ENCODE results near the gene ARMCX4.
"Not testable (repeated sequence)": the region's sequence is repeated elsewhere in the genome, so short reads cannot be mapped to it uniquely, and the experiment has no call there.

ARMCX4 gene

DNA sequence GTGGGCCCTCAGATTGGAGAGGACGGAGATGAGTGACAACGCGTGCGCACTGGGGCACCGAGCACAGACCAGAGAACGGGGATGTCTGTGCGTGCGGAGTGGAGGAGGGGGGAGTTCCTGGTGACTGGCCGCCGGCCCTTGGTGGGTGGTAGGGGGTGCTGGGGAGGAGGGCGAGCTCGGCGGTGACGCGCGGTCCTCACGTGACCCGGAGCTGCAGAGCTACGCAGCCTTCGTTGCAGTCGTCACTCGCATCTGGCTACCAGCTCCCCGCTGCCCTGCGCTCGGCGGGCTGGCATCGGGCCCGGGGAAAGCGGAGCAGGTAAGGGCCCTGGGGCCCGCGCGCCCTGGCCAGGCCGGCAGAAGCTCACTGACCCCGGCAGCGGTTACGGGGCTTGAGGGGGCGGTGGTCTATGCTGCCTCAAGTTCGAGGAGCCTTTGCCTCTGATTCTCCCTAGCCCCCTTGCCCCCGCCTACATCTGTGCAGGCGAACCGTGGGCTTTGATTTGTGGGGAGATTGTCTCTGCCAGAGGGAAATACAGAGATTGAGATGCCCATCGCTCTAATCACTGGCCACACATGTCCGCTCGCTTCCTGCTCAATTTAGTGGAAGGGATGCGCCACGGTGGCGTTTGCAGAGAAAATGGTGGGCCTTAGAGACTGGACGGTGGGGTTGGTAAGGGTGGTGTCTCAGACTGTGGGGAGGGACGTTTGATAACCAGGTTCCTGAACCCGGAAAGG lies at the start of gene ARMCX4:
Gene ARMCX4 (plus strand): TSS at position 245 of the 738 bp plus-strand sequence. CDS start 3,134 bp downstream, outside the sequence.
- peak in 1 of 2 experiments; percentile 5 for DNase-seq

DNA sequence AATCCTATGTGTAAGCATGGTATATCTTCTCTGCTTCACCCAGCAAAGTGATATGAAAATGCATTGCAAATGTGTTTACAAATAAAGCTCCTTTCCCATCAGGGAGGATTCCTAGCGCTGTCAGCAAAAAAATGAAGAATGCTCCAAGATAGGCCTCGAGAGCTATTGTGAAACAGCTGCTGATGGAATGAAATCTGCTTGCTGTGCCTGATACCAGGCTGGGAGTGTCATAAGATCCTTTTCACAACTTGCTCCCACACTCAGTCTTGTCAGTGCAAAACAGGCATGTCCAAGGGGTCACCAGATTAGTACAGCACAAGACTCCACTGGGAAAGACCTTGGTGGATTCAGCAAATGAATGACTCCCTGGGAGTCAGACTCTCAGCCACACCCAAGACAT lies 43.2 kb upstream of the ARMCX4 start:
- no peak for DNase-seq

DNA sequence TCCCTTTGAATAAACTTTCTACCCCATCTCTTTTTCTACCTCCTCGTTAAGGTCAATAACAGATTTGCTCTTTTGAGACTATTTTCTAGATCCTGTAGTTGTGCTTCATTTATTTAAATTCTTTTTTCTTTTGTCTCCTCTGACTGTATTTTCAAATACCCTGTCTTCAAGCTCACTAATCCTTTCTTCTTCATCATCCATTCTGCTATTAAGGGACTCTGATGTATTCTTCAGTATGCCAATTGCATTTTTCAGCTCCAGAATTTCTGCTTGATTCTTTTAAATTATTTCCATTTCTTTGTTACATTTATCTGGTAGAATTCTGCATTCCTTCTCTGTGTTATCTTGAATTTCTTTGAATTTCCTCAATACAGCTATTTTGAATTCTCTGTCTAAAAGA lies 36.0 kb upstream of the ARMCX4 start:
- DNase-seq, result no peak

DNA sequence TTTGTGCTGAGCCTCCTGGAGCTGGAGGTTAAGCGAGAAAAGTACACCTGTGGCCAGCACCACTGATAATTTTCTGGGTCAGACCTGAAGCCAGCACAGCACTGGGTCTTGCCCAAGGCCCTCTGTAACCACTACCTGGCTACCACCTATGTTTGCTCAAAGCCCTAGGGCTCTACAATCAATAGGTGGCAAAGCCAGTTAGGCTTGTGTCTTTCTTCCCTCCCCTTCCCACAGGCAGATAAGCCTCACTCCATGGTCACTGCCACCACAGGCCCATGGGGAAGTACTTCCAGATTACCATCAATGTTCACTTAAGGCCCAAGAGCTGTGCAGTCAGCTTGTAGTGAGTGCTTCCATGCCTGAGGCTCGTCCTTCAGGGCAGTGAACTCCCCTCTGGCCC lies 35.2 kb upstream of the ARMCX4 start:
- DNase-seq, result no peak

GRCh38 chrX:101450961-101451360 lies 34.3 kb upstream of the ARMCX4 start:
- no peak for DNase-seq

GRCh38 chrX:101452056-101452455 lies 33.2 kb upstream of the ARMCX4 start:
- no peak for DNase-seq

DNA sequence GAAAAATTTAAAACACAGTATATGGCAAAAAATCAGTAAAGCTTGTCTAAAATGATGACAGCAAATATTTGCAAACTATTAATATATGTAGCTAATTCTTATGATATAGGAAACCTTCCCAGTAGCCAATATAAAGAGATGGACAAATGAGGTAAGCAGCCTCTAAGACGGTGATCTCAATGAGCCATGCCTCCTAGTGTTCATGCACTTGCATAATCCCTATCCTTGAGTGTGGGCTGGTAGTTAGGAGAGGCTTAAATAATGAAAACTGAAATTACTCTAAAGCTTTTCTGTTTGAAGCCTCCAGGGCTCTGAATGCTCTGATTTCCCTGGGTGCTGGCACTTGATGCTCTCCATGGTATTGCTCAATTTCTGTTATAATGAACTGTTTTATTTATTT lies 24.6 kb upstream of the ARMCX4 start:
- DNase-seq, result no peak

DNA sequence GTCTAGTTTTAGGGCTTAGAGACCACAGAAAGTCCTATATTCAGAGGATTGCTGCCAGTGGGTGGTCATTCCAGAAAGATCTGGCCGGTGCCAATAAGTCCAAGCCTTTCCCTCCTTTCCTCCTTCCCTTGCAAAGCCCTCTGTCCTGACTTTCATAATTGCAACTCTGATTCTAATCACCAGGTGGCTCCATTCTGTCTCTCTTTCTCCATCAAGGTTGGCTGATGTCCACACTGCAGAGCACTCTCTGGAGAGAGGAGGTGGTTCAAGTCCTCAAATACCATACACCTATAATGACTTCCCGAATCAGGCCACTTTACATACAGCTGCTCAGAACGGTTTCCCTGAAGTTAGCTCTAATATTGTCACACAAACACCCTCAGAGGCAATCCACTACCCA lies 22.4 kb upstream of the ARMCX4 start:
- DNase-seq, result peak in 1 of 2 experiments; percentile 1

DNA sequence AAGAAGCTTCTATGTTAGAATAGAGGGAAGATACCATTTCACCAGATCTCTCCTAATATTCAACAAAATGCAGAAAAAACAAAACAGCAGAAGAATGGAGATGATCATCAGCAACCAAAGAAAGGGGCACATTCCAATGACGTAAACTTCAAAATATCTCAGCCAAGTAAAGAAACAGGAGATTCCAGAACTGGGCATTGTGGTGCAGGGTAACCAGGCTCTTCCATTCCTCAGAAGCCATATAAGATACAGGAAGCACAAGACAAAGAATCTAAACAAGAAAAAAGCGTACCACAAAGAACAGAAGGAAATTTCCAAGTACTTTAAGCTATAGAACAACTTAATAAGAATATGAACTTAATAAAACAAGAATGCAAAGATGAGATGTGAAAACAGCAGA lies 6.9 kb upstream of the ARMCX4 start:
- no peak for DNase-seq

DNA sequence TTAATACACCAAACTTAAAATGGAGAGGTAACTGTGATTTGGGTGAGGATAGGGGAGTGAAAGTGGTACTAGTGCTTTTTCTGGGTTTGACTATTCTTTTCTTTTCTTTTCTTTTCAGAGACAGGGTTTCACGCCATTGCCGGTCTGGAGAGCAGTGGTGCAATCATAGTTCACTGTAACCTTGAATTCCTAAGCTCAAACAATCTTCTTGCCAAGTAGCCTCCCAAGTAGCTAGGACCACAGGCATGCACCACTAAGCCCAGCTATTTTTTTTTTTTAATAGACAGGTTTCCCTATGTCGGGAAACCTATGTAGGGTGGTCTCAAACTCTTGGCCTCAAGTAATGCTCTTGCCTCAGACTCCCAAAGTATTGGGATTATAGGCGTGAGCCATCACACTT lies 3.0 kb upstream of the ARMCX4 start:
- DNase-seq, result no peak

- no peak for DNase-seq
These were observed 1.6 kb upstream of the ARMCX4 start for GRCh38 chrX:101483705-101484104.

DNA sequence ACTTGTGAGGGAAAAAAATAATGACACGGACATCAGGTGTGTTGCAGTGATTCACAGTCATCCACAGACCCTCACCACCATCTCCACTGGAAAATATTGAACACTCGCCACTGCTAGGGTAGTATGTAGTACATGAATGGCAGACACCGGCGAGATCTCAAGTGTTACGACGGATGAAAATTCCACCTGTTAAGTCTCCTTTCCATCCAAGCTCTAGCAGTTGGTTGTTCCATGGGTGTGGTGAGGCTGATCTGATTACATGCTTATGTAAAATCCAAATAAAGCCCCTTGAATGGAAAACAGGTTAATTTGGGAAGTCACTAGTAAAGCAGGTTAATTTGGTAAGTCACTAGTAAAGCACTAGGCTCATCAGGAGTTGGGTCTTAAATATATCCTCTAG lies 1.1 kb upstream of the ARMCX4 start:
- no peak for DNase-seq

DNA sequence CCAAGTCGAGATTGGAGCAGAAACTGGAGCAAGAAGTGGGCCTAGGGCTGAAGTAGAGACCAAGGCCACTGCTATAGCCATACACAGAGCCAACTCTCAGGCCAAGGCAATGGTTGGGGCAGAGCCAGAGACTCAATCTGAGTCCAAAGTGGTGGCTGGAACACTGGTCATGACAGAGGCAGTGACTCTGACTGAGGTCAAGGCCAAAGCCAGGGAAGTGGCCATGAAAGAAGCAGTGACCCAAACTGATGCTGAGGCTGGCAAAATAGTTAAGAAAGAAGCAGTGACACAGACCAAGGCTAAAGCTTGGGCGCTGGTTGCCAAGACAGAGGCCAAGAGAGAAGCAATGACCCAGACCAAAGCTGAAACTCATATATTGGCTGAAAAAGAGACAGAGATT lies 3.5 kb downstream of the ARMCX4 start:
- no peak for DNase-seq

DNA sequence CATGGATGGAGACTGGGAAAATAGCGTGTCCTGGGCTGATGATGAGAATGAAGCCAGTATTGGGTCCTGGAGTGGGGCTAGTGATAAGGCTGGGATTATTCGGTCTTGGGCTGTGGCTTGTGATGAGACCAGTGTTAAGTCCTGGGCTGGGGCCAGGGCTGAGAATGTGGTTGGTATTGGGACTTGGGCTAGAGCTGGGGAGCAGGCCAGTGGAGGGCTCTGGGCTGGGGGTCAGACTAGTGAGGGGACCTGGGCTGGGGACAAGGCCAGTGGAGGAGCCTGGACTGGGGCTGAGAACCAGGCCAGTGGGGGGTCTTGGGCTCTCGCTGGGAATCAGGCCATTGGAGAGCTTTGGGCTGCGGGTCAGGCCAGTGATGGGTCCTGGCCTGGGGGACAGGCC lies 6.7 kb downstream of the ARMCX4 start:
- no peak for DNase-seq

- DNase-seq, result no peak
These were observed 8.0 kb downstream of the ARMCX4 start for GRCh38 chrX:101493225-101493624.

GRCh38 chrX:101502929-101503328 lies 17.7 kb downstream of the ARMCX4 start:
- DNase-seq, result not testable (repeated sequence)

- DNase-seq, result no peak
These were observed 22.1 kb downstream of the ARMCX4 start for GRCh38 chrX:101507372-101507771.

DNA sequence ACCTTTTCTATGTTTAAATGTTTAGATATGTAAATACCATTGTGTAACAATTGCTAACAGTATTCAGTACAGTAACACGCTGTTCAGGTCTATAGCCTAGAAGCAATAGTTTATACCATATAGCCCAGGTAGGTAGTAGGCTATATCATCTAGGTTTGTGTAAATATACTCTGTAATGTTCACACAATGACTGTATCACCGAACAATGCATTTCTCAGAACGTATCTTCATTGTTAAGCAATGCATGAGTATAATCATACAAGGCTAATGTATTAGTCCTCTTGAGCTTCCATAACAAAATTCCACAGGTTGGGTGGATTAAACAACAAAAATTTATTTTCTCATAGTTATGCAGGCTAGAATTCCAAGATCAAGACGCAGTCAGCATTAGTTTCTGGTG lies 22.7 kb downstream of the ARMCX4 start:
- DNase-seq, result no peak

DNA sequence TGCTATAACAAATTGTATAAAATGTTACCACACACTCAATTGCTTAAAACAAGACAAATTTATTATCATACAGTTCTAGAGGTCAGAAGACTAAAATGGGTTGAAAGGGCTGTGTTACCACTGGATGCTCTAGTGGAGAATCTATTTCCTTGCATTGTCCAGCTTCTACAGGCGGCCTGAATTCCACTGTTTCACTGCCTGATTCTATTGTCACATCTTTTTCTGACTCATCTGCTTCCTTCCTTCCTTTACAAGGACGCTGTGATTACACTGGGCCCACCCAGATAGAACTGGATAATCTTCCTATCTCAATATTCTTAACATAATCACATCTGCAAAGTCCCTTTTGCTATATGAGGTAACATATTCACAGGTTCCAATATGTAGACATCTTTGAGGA lies 45.7 kb downstream of the ARMCX4 start:
- DNase-seq, result no peak
